HepG2 (cell line): ENCODE results near the gene CD276.

ENCODE experiments used
- ARID2 ChIP-seq: sonication (generic); formaldehyde crosslinking; IDR thresholded peaks from 2 replicates; pipeline ENCODE4 v1.8.1; 2022; ENCODE audit warnings: mild to moderate bottlenecking, missing genetic modification reagents, borderline replicate concordance
- EP300 ChIP-seq, 3 experiments: sonication (generic) in 1 of 3; formaldehyde crosslinking in 1 of 3; IDR thresholded peaks; 2 replicates each; pipeline versions ENCODE4 v1.5.1 to v1.6.1; 2011 to 2020; ENCODE audit warnings: low read depth in 2 of 3, low read length in 2 of 3, borderline replicate concordance in 1 of 3, improper control_type of control experiment in 1 of 3, mild to moderate bottlenecking in 1 of 3, missing genetic modification reagents in 1 of 3, moderate library complexity in 1 of 3
- SP2 ChIP-seq: sonication (generic); formaldehyde crosslinking; IDR thresholded peaks from 2 replicates; pipeline ENCODE4 v1.5.1; 2020; ENCODE audit warnings: mild to moderate bottlenecking, missing genetic modification reagents
- ZBTB40 ChIP-seq, 2 experiments: fragments of 450-650 bp in 1 of 2; sonication (generic) in 1 of 2; formaldehyde crosslinking in 1 of 2; IDR thresholded peaks; 2 replicates each; pipeline versions ENCODE4 v1.6.1 to v1.8.0; 2016 to 2022; ENCODE audit warnings: antibody characterized with exemption in 1 of 2, mild to moderate bottlenecking in 1 of 2, missing genetic modification reagents in 1 of 2
- ZBTB8A ChIP-seq: sonication (generic); formaldehyde crosslinking; IDR thresholded peaks from 2 replicates; pipeline ENCODE4 v1.4.0; 2020; ENCODE audit warnings: mild to moderate bottlenecking, low read depth, missing genetic modification reagents, borderline replicate concordance
- ZNF138 ChIP-seq: sonication (generic); formaldehyde crosslinking; IDR thresholded peaks from 2 replicates; pipeline ENCODE4 v1.5.0; 2020; ENCODE audit warnings: mild to moderate bottlenecking, low read depth, missing genetic modification reagents
- TF ChIP-seq, protein P1 (sequence below): IDR thresholded peaks from 2 replicates; pipeline ENCODE4 v1.6.1; 2016; ENCODE audit warnings: mild to moderate bottlenecking, missing biosample characterization, missing genetic modification reagents

DNA sequence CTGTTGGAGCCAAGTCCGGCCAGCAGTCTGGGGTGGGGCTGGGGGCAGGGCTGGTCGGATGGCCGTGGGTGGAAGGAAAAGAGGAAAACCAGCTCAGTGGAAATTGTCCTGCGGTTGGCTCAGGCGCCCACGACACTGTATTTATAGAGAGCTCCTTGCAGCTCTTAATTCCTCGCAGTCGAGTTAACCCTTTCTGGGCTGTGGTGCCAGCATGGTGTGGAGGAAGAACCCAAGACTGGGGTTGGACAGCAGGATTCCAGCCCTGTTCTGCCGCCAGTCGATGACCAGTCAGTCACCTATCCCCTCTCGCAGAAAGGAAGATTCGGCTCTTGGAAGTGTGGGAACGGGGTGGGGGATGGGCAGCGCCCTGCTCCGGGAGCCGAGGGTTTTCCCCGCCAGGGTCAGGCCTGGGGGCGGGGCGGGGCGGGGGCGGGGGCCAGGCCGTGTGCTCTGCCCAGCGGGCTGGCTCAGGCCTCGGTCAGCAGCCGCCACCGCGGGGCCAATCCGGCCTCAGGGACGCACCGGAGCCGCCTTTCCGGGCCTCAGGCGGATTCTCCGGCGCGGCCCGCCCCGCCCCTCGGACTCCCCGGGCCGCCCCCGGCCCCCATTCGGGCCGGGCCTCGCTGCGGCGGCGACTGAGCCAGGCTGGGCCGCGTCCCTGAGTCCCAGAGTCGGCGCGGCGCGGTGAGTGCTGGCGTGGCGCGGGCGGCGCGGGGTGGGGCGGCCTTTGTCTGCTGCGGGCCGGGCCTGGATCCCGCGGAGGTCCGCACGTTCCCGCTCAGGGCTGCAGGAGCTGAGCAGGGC is at the start of gene CD276:
- TF ChIP-seq ZBTB8A (CRISPR knock-in tag), result no peak
- TF ChIP-seq ZBTB40 (IDR thresholded peaks at IDR 0.05), result no peak
- no peak; the same call in 1 of the 2 replicates for TF ChIP-seq ZBTB40 (CRISPR knock-in tag; IDR thresholded peaks at IDR 0.05)
- no peak for TF ChIP-seq ZNF138 (CRISPR knock-in tag)
- 0 out of 2 replicates have a peak, but pooled peaks have one; percentile 14 for TF ChIP-seq SP2 (CRISPR knock-in tag)
- TF ChIP-seq ARID2 (CRISPR knock-in tag), result 0 out of 2 replicates have a peak, but pooled peaks have one; percentile 37
- TF ChIP-seq, protein P1, sequence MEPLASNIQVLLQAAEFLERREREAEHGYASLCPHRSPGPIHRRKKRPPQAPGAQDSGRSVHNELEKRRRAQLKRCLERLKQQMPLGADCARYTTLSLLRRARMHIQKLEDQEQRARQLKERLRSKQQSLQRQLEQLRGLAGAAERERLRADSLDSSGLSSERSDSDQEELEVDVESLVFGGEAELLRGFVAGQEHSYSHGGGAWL, result no peak
- no peak for TF ChIP-seq EP300 (IDR thresholded peaks at IDR 0.05; ENCODE audit: low read depth in 2 of 2, low read length in 2 of 2)
- no peak for TF ChIP-seq EP300 (CRISPR knock-in tag; IDR thresholded peaks at IDR 0.05; ENCODE audit: borderline replicate concordance)
